Testis (tissue), 2 donors: ENCODE measurements around the gene RALGPS1.

Experiments used
- CTCF ChIP-seq, 3 experiments: fragments of 450-650 bp in 2 of 3; fragments of 200-600 bp in 1 of 3; sonication (generic) in 1 of 3; IDR thresholded peaks; one replicate each; pipeline ENCODE4 v1.5.1; 2016 to 2019; ENCODE audit warnings: antibody characterized with exemption in 3 of 3, mild to moderate bottlenecking in 2 of 3, moderate library complexity in 1 of 3
- POLR2A ChIP-seq: fragments of 450-650 bp; IDR thresholded peaks from one replicate; pipeline ENCODE4 v1.6.1; 2017; ENCODE audit warnings: antibody characterized with exemption, mild to moderate bottlenecking, moderate library complexity

GRCh38 chr9:127209948-127210640 lies 295.5 kb downstream of the RALGPS1 start:
- TF ChIP-seq CTCF (IDR thresholded peaks at IDR 0.05) (no peak), POLR2A (no peak)
